Fibroblast of skin of scalp (primary cell): ENCODE results near the gene SRL.
"Not testable (repeated sequence)": the region's sequence is repeated elsewhere in the genome, so short reads cannot be mapped to it uniquely, and the experiment has no call there.

Experiments
- DNase-seq: peaks from one replicate; pipeline ENCODE4 v3.0.0-alpha.2; 2013

Gene SRL

GRCh38 chr16:4260360-4260759 is 18.5 kb upstream of the SRL start:
- DNase-seq: no peak

GRCh38 chr16:4257646-4258556 is 16.0 kb upstream of the SRL start:
- DNase-seq: no peak

- peak; percentile 100 for DNase-seq
Observed at GRCh38 chr16:4253394-4254150, 11.7 kb upstream of the SRL start.

GRCh38 chr16:4253012-4253393 is 11.1 kb upstream of the SRL start:
- not testable (repeated sequence) for DNase-seq

- no peak for DNase-seq
Observed at GRCh38 chr16:4249530-4250308, 7.8 kb upstream of the SRL start.

- no peak for DNase-seq
Observed at GRCh38 chr16:4247460-4247784, 5.5 kb upstream of the SRL start.

GRCh38 chr16:4246777-4247459 is 5.0 kb upstream of the SRL start:
- no peak for DNase-seq

GRCh38 chr16:4245077-4245791 is 3.4 kb upstream of the SRL start:
- no peak for DNase-seq

GRCh38 chr16:4244254-4245076 is 2.6 kb upstream of the SRL start:
- no peak for DNase-seq

- no peak for DNase-seq
Observed at GRCh38 chr16:4241258-4241927, 487 bp downstream of the SRL start.

- DNase-seq: no peak
Observed at GRCh38 chr16:4240624-4241023, 1.3 kb downstream of the SRL start.

GRCh38 chr16:4239682-4240175 is 2.2 kb downstream of the SRL start:
- DNase-seq: no peak

- DNase-seq: peak; percentile 18
Observed at GRCh38 chr16:4239020-4239419, 2.9 kb downstream of the SRL start.

GRCh38 chr16:4233431-4233830 is 8.4 kb downstream of the SRL start:
- no peak for DNase-seq

- no peak for DNase-seq
Observed at GRCh38 chr16:4232541-4233386, 9.1 kb downstream of the SRL start.

GRCh38 chr16:4231886-4232285 is 10.0 kb downstream of the SRL start:
- no peak for DNase-seq

GRCh38 chr16:4231367-4231766 is 10.5 kb downstream of the SRL start:
- no peak for DNase-seq

- no peak for DNase-seq
Observed at GRCh38 chr16:4227040-4227332, 14.9 kb downstream of the SRL start.

- DNase-seq: no peak
Observed at GRCh38 chr16:4226251-4227039, 15.4 kb downstream of the SRL start.
